Fibroblast of lung (primary cell): ENCODE results near the gene NPEPL1.

Source experiments
- CTCF ChIP-seq, 2 donors: IDR thresholded peaks in 1 of 2; conservative IDR thresholded peaks in 1 of 2; 1 replicate in 1 of 2; 2 replicates in 1 of 2; pipeline ENCODE4 v1.5.1; 2011 to 2012; ENCODE audit warnings: low read length in 2 of 2, control low read depth in 1 of 2, inconsistent platforms in 1 of 2, low read depth in 1 of 2, mild to moderate bottlenecking in 1 of 2
- EZH2 ChIP-seq: IDR thresholded peaks from 2 replicates; pipeline ENCODE4 v1.5.1; 2012; ENCODE audit warnings: low read length, control low read depth, mild to moderate bottlenecking; ENCODE audit errors: missing control alignments

GRCh38 chr20:58652606-58653294 is 39.9 kb upstream of the NPEPL1 start:
- no peak for TF ChIP-seq CTCF (conservative IDR thresholded peaks at IDR 0.05 in 1 of 2, IDR thresholded peaks at IDR 0.05 in 1 of 2; ENCODE audit: low read depth in 1 of 2, low read length in 2 of 2)
- no peak for TF ChIP-seq EZH2
